IMR-90 (cell line): Measurements from ENCODE around the gene SLC26A11. TPM values are rescaled to one million over a fixed set of nuclear protein-coding genes. Genes with fewer than 3 reads are reported as not detected.

Experiments used
- ATAC-seq: fragments of 200-7000 bp; cut with Tn5 transposase; 2 replicates; pipeline ENCODE4 v1.9.1; 2020; ENCODE audit warnings: low read depth, mild to moderate bottlenecking, moderate library complexity
- BruUV-seq: library from RNA; stranded (reverse); fragments of 400-500 nt; replicated peaks from 2 replicates; lab custom pipeline; 2021; lab: Mats Ljungman, UMichigan
- CTCF ChIA-PET: fragments of 300-600 bp; formaldehyde crosslinking; extraction: SDS; loops from one replicate; lab custom pipeline; 2021; ENCODE audit warnings: antibody characterized with exemption; lab: Yijun Ruan, JAX
- POLR2A ChIA-PET: fragments of 300-600 bp; sonication (Branson Sonifier 250); formaldehyde crosslinking; loops from one replicate; lab custom pipeline; 2022; ENCODE audit warnings: antibody characterized with exemption; ENCODE audit not compliant: unreplicated experiment; lab: Charles Lee
- DNase-seq: peaks from one replicate; pipeline ENCODE4 v3.0.0; 2013
- H2AFZ ChIP-seq: replicated peaks from 2 replicates; pipeline ENCODE3; 2013; ENCODE audit warnings: low read length, mild to moderate bottlenecking; ENCODE audit not compliant: poor library complexity
- H2AK5ac ChIP-seq: 2 replicates; pipeline ENCODE4 v1.6.1; 2013; ENCODE audit warnings: low read depth, low read length, inconsistent platforms
- H2AK9ac ChIP-seq: replicated peaks from 2 replicates; pipeline ENCODE3; 2013; ENCODE audit warnings: mild to moderate bottlenecking, low read depth, low read length, moderate library complexity; ENCODE audit not compliant: poor library complexity
- H2BK120ac ChIP-seq: 2 replicates; pipeline ENCODE4 v1.6.1; 2013; ENCODE audit warnings: low read depth, low read length, inconsistent platforms
- H2BK15ac ChIP-seq: 3 replicates; pipeline ENCODE4 v1.6.1; 2013; ENCODE audit warnings: low read depth, low read length, inconsistent platforms
- H2BK20ac ChIP-seq: 2 replicates; pipeline ENCODE4 v1.6.1; 2013; ENCODE audit warnings: low read depth, mild to moderate bottlenecking, inconsistent platforms, low read length, moderate library complexity
- H2BK5ac ChIP-seq: 2 replicates; pipeline ENCODE4 v1.6.1; 2013; ENCODE audit warnings: mild to moderate bottlenecking, low read depth, low read length, inconsistent platforms; ENCODE audit not compliant: poor library complexity, severe bottlenecking
- H3K14ac ChIP-seq: replicated peaks from 2 replicates; pipeline ENCODE4 v1.6.1; 2013; ENCODE audit warnings: low read depth, low read length, inconsistent platforms
- H3K18ac ChIP-seq: 2 replicates; pipeline ENCODE4 v1.6.1; 2013; ENCODE audit warnings: low read depth, low read length, control low read depth
- H3K23ac ChIP-seq: 2 replicates; pipeline ENCODE4 v1.6.1; 2013; ENCODE audit warnings: low read depth, low read length, inconsistent platforms
- H3K27ac ChIP-seq: 2 replicates; pipeline ENCODE4 v1.5.1; 2013; ENCODE audit warnings: mild to moderate bottlenecking, control low read depth, low read length; ENCODE audit not compliant: insufficient read depth
- H3K27me3 ChIP-seq: 2 replicates; pipeline ENCODE4 v1.6.1; 2013; ENCODE audit warnings: low read length; ENCODE audit not compliant: control insufficient read depth, insufficient read depth
- H3K36me3 ChIP-seq: 2 replicates; pipeline ENCODE4 v1.6.1; 2013; ENCODE audit warnings: low read length, mixed read lengths; ENCODE audit not compliant: control insufficient read depth, insufficient read depth
- H3K4ac ChIP-seq: 2 replicates; pipeline ENCODE4 v1.6.1; 2013; ENCODE audit warnings: low read depth, low read length, inconsistent platforms
- H3K4me1 ChIP-seq: 2 replicates; pipeline ENCODE4 v1.6.1; 2013; ENCODE audit warnings: low read length, mixed read lengths; ENCODE audit not compliant: control insufficient read depth, insufficient read depth
- H3K4me2 ChIP-seq: 2 replicates; pipeline ENCODE4 v1.6.1; 2013; ENCODE audit warnings: low read depth, mild to moderate bottlenecking, control low read depth, low read length, moderate library complexity
- H3K4me3 ChIP-seq: 2 replicates; pipeline ENCODE4 v1.5.1; 2013; ENCODE audit warnings: low read depth, mild to moderate bottlenecking, control low read depth, low read length, moderate library complexity; ENCODE audit not compliant: insufficient read depth
- H3K56ac ChIP-seq: 2 replicates; pipeline ENCODE4 v1.6.1; 2013; ENCODE audit warnings: low read length, inconsistent platforms; ENCODE audit not compliant: insufficient read depth; ENCODE audit errors: extremely low read depth
- H3K79me1 ChIP-seq, 2 experiments: 2 replicates each; pipeline ENCODE4 v1.6.1; 2013; ENCODE audit warnings: low read length in 2 of 2, inconsistent platforms in 1 of 2, low read depth in 1 of 2
- H3K9ac ChIP-seq: 2 replicates; pipeline ENCODE4 v1.6.1; 2013; ENCODE audit warnings: low read depth, low read length, control low read depth
- H3K9me1 ChIP-seq: 2 replicates; pipeline ENCODE4 v1.6.1; 2013; ENCODE audit warnings: low read length, inconsistent platforms; ENCODE audit not compliant: insufficient read depth
- H3K9me3 ChIP-seq: 2 replicates; pipeline ENCODE4 v1.6.1; 2013; ENCODE audit warnings: low read length; ENCODE audit not compliant: control insufficient read depth, insufficient read depth
- H4K20me1 ChIP-seq: 2 replicates; pipeline ENCODE4 v1.6.1; 2013; ENCODE audit warnings: low read length, inconsistent platforms; ENCODE audit not compliant: insufficient read depth
- H4K5ac ChIP-seq: 2 replicates; pipeline ENCODE4 v1.6.1; 2013; ENCODE audit warnings: mild to moderate bottlenecking, low read depth, low read length, control low read depth
- H4K8ac ChIP-seq, 2 experiments: 2 replicates each; pipeline ENCODE4 v1.6.1; 2013; ENCODE audit warnings: low read depth in 2 of 2, low read length in 2 of 2, control low read depth in 1 of 2, inconsistent platforms in 1 of 2
- H4K91ac ChIP-seq: 2 replicates; pipeline ENCODE4 v1.6.1; 2013; ENCODE audit warnings: low read depth, low read length, inconsistent platforms; ENCODE audit not compliant: insufficient read depth
- BHLHE40 ChIP-seq: fragments of 150-350 bp; IDR thresholded peaks from 2 replicates; pipeline ENCODE4 v1.6.1; 2016; ENCODE audit warnings: mild to moderate bottlenecking, low read depth, low read length
- CEBPB ChIP-seq: IDR thresholded peaks from 2 replicates; pipeline ENCODE4 v1.6.1; 2012; ENCODE audit warnings: low read depth, low read length, improper control_type of control experiment
- MXI1 ChIP-seq: IDR thresholded peaks from 2 replicates; pipeline ENCODE4 v1.6.1; 2012; ENCODE audit warnings: low read depth, mild to moderate bottlenecking, low read length, moderate library complexity, borderline replicate concordance
- SMC3 ChIP-seq: fragments of 150-350 bp; IDR thresholded peaks from 2 replicates; pipeline ENCODE4 v1.6.1; 2016; ENCODE audit warnings: low read depth, mild to moderate bottlenecking, antibody characterized with exemption, low read length, moderate library complexity
- WGBS, 2 experiments: methylation state at CpG; one replicate each; pipeline versions ENCODE4 v1.1.5 to v1.1.7; 2013; ENCODE audit warnings: missing lambda C conversion rate in 2 of 2; ENCODE audit not compliant: insufficient read length in 1 of 2; ENCODE audit errors: extremely low coverage in 2 of 2; 5-methylcytosine and 5-hydroxymethylcytosine counted together
- dilution Hi-C: fragments of 300-500 bp; cut with HindIII; formaldehyde crosslinking; loops from one replicate; pipeline ENCODE4 v1.14.3; 2018; ENCODE audit warnings: low sequenced_read_pairs; ENCODE audit not compliant: unreplicated experiment
- in situ Hi-C: fragments of 300-500 bp; cut with MboI; formaldehyde crosslinking; loops from 3 replicates; pipeline ENCODE4 v1.14.3; 2019; ENCODE audit warnings: low sequenced_read_pairs, inconsistent platforms, mixed read lengths
- intact Hi-C: fragments of 100-400 bp; cut with micrococcal nuclease; formaldehyde crosslinking; loops from 2 replicates; pipeline ENCODE4 v1.10.0; 2022
- polyA plus RNA-seq, 3 experiments: library from polyadenylated mRNA; depleted of rRNA; stranded (reverse); fragments of >200 nt; gene quantifications; 2 replicates each; pipeline ENCODE4 v1.2.3, GENCODE V29; 2012; ENCODE audit warnings: low replicate concordance in 1 of 3
- total RNA-seq: library from RNA; depleted of rRNA; stranded (reverse); fragments of >200 nt; gene quantifications from 2 replicates; pipeline ENCODE4 v1.2.3, GENCODE V29; 2012
- TF ChIP-seq, protein P1 (sequence below): conservative IDR thresholded peaks from 2 replicates; pipeline ENCODE4 v1.5.1; 2012; ENCODE audit warnings: mild to moderate bottlenecking, low read depth, low read length, improper control_type of control experiment

The SLC26A11 gene
- total and polyA plus RNA-seq, 2 of the 4 experiments (the other 2 are of a cell fraction): 3.2 to 15.6 TPM

GRCh38 chr17:80191865-80192661, 28.2 kb upstream of the SLC26A11 start (continued):
- no peak for TF ChIP-seq BHLHE40

DNA sequence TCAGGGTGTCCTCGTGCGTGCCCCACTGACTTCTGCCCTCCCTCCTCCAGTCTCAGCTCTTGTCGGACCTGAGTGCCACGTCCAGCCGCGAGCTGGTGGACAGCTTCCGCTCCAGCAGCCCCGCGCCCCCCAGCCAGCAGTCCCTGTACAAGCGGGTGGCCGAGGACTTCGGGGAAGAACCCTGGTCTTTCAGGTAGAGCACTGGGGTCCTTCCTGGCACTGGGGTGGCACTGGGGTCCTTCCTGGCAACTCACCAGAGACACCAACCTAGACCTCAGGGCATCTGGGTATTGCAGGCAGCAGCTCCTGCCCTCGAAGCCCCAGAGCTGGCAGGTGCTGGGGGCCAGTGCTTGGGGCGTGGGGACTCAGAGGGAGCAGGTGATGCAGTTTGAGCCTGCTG, 25.1 kb upstream of the SLC26A11 start:
- no peak overlapping the region for H4K8ac ChIP-seq
- H3K9me3 ChIP-seq: no peaks in the 10 kb centered on the region
- H3K4me1 ChIP-seq: no peaks in the 10 kb centered on the region
- H3K14ac ChIP-seq: no peak overlapping the region
- H3K9me1 ChIP-seq: no peaks in the 10 kb centered on the region
- H3K4ac ChIP-seq: no peak overlapping the region
- H3K9ac ChIP-seq: no peak overlapping the region
- no peak overlapping the region for H2BK5ac ChIP-seq
- no peak overlapping the region for H2AK9ac ChIP-seq
- no peak overlapping the region for H3K27ac ChIP-seq
- POLR2A ChIA-PET: interaction anchor here (0.7 kb wide), 1 partner anchor 10 kb away, joined by 3 read pairs; no protein-coding TSS in a partner anchor
- ATAC-seq: no peak
- no peak overlapping the region for H2AFZ ChIP-seq
- H3K23ac ChIP-seq: no peak overlapping the region
- no peak overlapping the region for H2AK5ac ChIP-seq
- no peaks in the 10 kb centered on the region for H3K36me3 ChIP-seq
- intact Hi-C loops: no loop called here
- in situ Hi-C loops: no loop called here
- no peak overlapping the region for H3K4me3 ChIP-seq
- H4K91ac ChIP-seq: no peak overlapping the region
- H2BK15ac ChIP-seq: no peak overlapping the region
- no peaks in the 10 kb centered on the region for H3K79me1 ChIP-seq
- H3K27me3 ChIP-seq: peaks cover 25% of the 10 kb centered on the region
- no peak overlapping the region for H2BK20ac ChIP-seq
- DNase-seq: no peak
- WGBS, 2 experiments: 88% methylated on average over 5 of the region's 14 CpGs; no CpG with 5 or more reads in 1 of the 2 experiments
- H4K5ac ChIP-seq: no peak overlapping the region
- H3K18ac ChIP-seq: no peak overlapping the region
- no peak overlapping the region for H2BK120ac ChIP-seq
- no peak overlapping the region for H3K56ac ChIP-seq
- CTCF ChIA-PET: interaction anchor here (0.9 to 1.9 kb wide), 2 partner anchors 11 to 94 kb away, joined by 3 to 4 read pairs; partner anchors contain the start of gene GAA
- dilution Hi-C loops: no loop called here
- no peaks in the 10 kb centered on the region for H4K20me1 ChIP-seq
- no peak overlapping the region for H3K4me2 ChIP-seq
- TF ChIP-seq SMC3 (no peak), MXI1 (no peak), CEBPB (no peak)
- TF ChIP-seq, protein P1, sequence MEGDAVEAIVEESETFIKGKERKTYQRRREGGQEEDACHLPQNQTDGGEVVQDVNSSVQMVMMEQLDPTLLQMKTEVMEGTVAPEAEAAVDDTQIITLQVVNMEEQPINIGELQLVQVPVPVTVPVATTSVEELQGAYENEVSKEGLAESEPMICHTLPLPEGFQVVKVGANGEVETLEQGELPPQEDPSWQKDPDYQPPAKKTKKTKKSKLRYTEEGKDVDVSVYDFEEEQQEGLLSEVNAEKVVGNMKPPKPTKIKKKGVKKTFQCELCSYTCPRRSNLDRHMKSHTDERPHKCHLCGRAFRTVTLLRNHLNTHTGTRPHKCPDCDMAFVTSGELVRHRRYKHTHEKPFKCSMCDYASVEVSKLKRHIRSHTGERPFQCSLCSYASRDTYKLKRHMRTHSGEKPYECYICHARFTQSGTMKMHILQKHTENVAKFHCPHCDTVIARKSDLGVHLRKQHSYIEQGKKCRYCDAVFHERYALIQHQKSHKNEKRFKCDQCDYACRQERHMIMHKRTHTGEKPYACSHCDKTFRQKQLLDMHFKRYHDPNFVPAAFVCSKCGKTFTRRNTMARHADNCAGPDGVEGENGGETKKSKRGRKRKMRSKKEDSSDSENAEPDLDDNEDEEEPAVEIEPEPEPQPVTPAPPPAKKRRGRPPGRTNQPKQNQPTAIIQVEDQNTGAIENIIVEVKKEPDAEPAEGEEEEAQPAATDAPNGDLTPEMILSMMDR: no peak
- BruUV-seq: no TSS peak
